H1 (cell line): ENCODE results near the gene CD46. TPM values are rescaled to one million over a fixed set of nuclear protein-coding genes. Genes with fewer than 3 reads are reported as not detected.

Experiments
- CTCF ChIA-PET: fragments of 300-600 bp; sonication (Branson Sonifier 250); formaldehyde crosslinking; loops from one replicate; lab custom pipeline; 2021; ENCODE audit not compliant: partially characterized antibody; lab: Charles Lee
- POLR2A ChIA-PET: fragments of 300-600 bp; sonication (Branson Sonifier 250); formaldehyde crosslinking; loops from one replicate; lab custom pipeline; 2021; ENCODE audit warnings: inconsistent platforms; ENCODE audit not compliant: partially characterized antibody; lab: Charles Lee
- DNase-seq, 2 experiments: peaks; one replicate each; pipeline versions ENCODE4 v3.0.0 to v3.0.0-alpha.2; 2010 to 2022; ENCODE audit warnings: low spot score in 2 of 2, low read depth in 1 of 2, mixed read lengths in 1 of 2
- FAIRE-seq: peaks from 2 replicates; lab custom pipeline; 2011; peaks lifted over from hg19 to GRCh38; lab: Jason Lieb, UNC
- H2AFZ ChIP-seq: 2 replicates; pipeline ENCODE4 v1.8.1; 2012; ENCODE audit warnings: low read length, inconsistent platforms
- H2AK5ac ChIP-seq: 2 replicates; pipeline ENCODE4 v1.6.1; 2013; ENCODE audit warnings: low read depth, low read length
- H2BK120ac ChIP-seq: replicated peaks from 2 replicates; pipeline ENCODE3; 2013; ENCODE audit warnings: low read depth, low read length, inconsistent platforms
- H2BK12ac ChIP-seq: 2 replicates; pipeline ENCODE4 v1.6.1; 2013; ENCODE audit warnings: low read depth, low read length
- H2BK15ac ChIP-seq: 2 replicates; pipeline ENCODE4 v1.6.1; 2013; ENCODE audit warnings: low read length
- H2BK20ac ChIP-seq: 2 replicates; pipeline ENCODE4 v1.6.1; 2013; ENCODE audit warnings: low read length
- H2BK5ac ChIP-seq: 2 replicates; pipeline ENCODE4 v1.6.1; 2013; ENCODE audit warnings: low read depth, low read length
- H3K14ac ChIP-seq: 2 replicates; pipeline ENCODE4 v1.6.1; 2013; ENCODE audit warnings: inconsistent platforms; ENCODE audit not compliant: insufficient read length
- H3K18ac ChIP-seq: 2 replicates; pipeline ENCODE4 v1.6.1; 2013; ENCODE audit warnings: low read length; ENCODE audit errors: extremely low read depth
- H3K23ac ChIP-seq: 2 replicates; pipeline ENCODE4 v1.6.1; 2013; ENCODE audit warnings: inconsistent platforms; ENCODE audit not compliant: insufficient read length
- H3K23me2 ChIP-seq: 2 replicates; pipeline ENCODE4 v1.6.1; 2013; ENCODE audit warnings: low read depth, low read length
- H3K27ac ChIP-seq: 2 replicates; pipeline ENCODE4 v1.6.1; 2011; ENCODE audit warnings: low read depth, low read length, inconsistent platforms
- H3K27me3 ChIP-seq, 4 experiments: replicated peaks in 1 of 4; 1 replicate in 1 of 4; 2 replicates in 3 of 4; pipeline versions ENCODE4 v1.6.1 to v1.8.1; 2011 to 2013; ENCODE audit warnings: low read length in 3 of 4, mild to moderate bottlenecking in 3 of 4, inconsistent platforms in 2 of 4, mixed read lengths in 2 of 4, moderate library complexity in 1 of 4; ENCODE audit not compliant: control insufficient read depth in 3 of 4, insufficient read depth in 3 of 4; ENCODE audit errors: extremely low read depth in 1 of 4
- H3K36me3 ChIP-seq, 4 experiments: 2 replicates each; pipeline versions ENCODE4 v1.6.1 to v1.8.1; 2011 to 2013; ENCODE audit warnings: mild to moderate bottlenecking in 4 of 4, low read length in 3 of 4, moderate library complexity in 2 of 4, control low read depth in 1 of 4, inconsistent platforms in 1 of 4; ENCODE audit not compliant: insufficient read depth in 4 of 4, control insufficient read depth in 2 of 4
- H3K4ac ChIP-seq: replicated peaks from 2 replicates; pipeline ENCODE3; 2013; ENCODE audit warnings: low read length, low read depth, mixed read lengths, inconsistent platforms; ENCODE audit not compliant: insufficient read length
- H3K4me1 ChIP-seq, 4 experiments: replicated peaks in 1 of 4; 1 replicate in 1 of 4; 2 replicates in 3 of 4; pipeline versions ENCODE4 v1.6.1 to v1.8.1; 2011 to 2013; ENCODE audit warnings: low read length in 3 of 4, inconsistent platforms in 2 of 4, mixed read lengths in 1 of 4; ENCODE audit not compliant: insufficient read depth in 4 of 4, control insufficient read depth in 3 of 4
- H3K4me2 ChIP-seq, 2 experiments: 2 replicates each; pipeline versions ENCODE4 v1.6.1 to v1.8.1; 2011 to 2013; ENCODE audit warnings: low read depth in 2 of 2, low read length in 2 of 2, control low read depth in 1 of 2, inconsistent platforms in 1 of 2, mild to moderate bottlenecking in 1 of 2; ENCODE audit not compliant: insufficient read depth in 1 of 2
- H3K4me3 ChIP-seq, 4 experiments: fragments of 200-600, 300-600 bp in 1 of 4; sonication (generic), shearing (Covaris generic), sonication (Bioruptor Twin) in 1 of 4; 2 replicates each; pipeline versions ENCODE4 v1.5.1 to v1.8.1; 2011 to 2016; ENCODE audit warnings: low read length in 4 of 4, low read depth in 3 of 4, control low read depth in 2 of 4, inconsistent platforms in 2 of 4, mild to moderate bottlenecking in 2 of 4, mixed read lengths in 1 of 4, moderate library complexity in 1 of 4; ENCODE audit not compliant: insufficient read depth in 2 of 4; ENCODE audit errors: extremely low read depth in 1 of 4
- H3K56ac ChIP-seq: replicated peaks from 2 replicates; pipeline ENCODE3; 2013; ENCODE audit warnings: low read depth, mild to moderate bottlenecking, mixed read lengths, low read length, inconsistent platforms; ENCODE audit not compliant: insufficient read length
- H3K79me1 ChIP-seq: 2 replicates; pipeline ENCODE4 v1.6.1; 2013; ENCODE audit warnings: low read depth, low read length, control low read depth
- H3K79me2 ChIP-seq, 2 experiments: 2 replicates each; pipeline versions ENCODE4 v1.6.1 to v1.8.1; 2012 to 2013; ENCODE audit warnings: low read length in 2 of 2, mild to moderate bottlenecking in 2 of 2, inconsistent platforms in 1 of 2; ENCODE audit not compliant: insufficient read depth in 2 of 2, control insufficient read depth in 1 of 2
- H3K9ac ChIP-seq, 4 experiments: replicated peaks in 1 of 4; 1 replicate in 1 of 4; 2 replicates in 3 of 4; pipeline versions ENCODE4 v1.6.1 to v1.8.1; 2011 to 2013; ENCODE audit warnings: low read depth in 3 of 4, low read length in 3 of 4, control low read depth in 2 of 4, mild to moderate bottlenecking in 2 of 4, moderate library complexity in 2 of 4, inconsistent platforms in 1 of 4; ENCODE audit errors: extremely low read depth in 1 of 4
- H3K9me3 ChIP-seq, 2 experiments: 2 replicates each; pipeline versions ENCODE4 v1.6.1 to v1.8.1; 2012 to 2013; ENCODE audit warnings: mild to moderate bottlenecking in 2 of 2, moderate library complexity in 2 of 2, control low read depth in 1 of 2, inconsistent platforms in 1 of 2, low read depth in 1 of 2, low read length in 1 of 2, mixed read lengths in 1 of 2; ENCODE audit not compliant: insufficient read depth in 2 of 2
- H4K20me1 ChIP-seq, 2 experiments: replicated peaks in 1 of 2; 2 replicates each; pipeline versions ENCODE3 to v1.8.1; 2011 to 2013; ENCODE audit warnings: inconsistent platforms in 2 of 2, low read length in 2 of 2, mild to moderate bottlenecking in 1 of 2; ENCODE audit not compliant: insufficient read depth in 2 of 2, control insufficient read depth in 1 of 2
- H4K5ac ChIP-seq: 2 replicates; pipeline ENCODE4 v1.6.1; 2013; ENCODE audit warnings: low read length, low read depth, mixed read lengths, inconsistent platforms; ENCODE audit not compliant: insufficient read length
- H4K8ac ChIP-seq: 2 replicates; pipeline ENCODE4 v1.8.0; 2013; ENCODE audit warnings: mild to moderate bottlenecking, moderate library complexity, low read length, inconsistent platforms; ENCODE audit not compliant: insufficient read depth; ENCODE audit errors: extremely low read depth
- H4K91ac ChIP-seq: replicated peaks from 2 replicates; pipeline ENCODE3; 2013; ENCODE audit warnings: low read length, mixed read lengths, inconsistent platforms; ENCODE audit not compliant: insufficient read length
- NANOG ChIP-seq: IDR thresholded peaks from 2 replicates; pipeline ENCODE4 v1.6.1; 2011; ENCODE audit warnings: low read length, low read depth, mild to moderate bottlenecking, inconsistent platforms; ENCODE audit not compliant: insufficient read depth, poor library complexity, severe bottlenecking
- WGBS, 2 experiments: shearing (Covaris generic) in 1 of 2; methylation state at CpG; one replicate each; pipeline versions ENCODE4 v1.1.6 to v1.1.7; 2013 to 2015; ENCODE audit warnings: low lambda C conversion rate in 2 of 2, mixed read lengths in 2 of 2, inconsistent platforms in 1 of 2, low coverage in 1 of 2, missing lambda C conversion rate in 1 of 2; ENCODE audit not compliant: insufficient replicate concordance in 2 of 2, insufficient coverage in 1 of 2, insufficient read length in 1 of 2; ENCODE audit errors: extremely low coverage in 1 of 2, missing lambda C conversion rate in 1 of 2; 5-methylcytosine and 5-hydroxymethylcytosine counted together
- polyA plus RNA-seq, 7 experiments: library from polyadenylated mRNA; depleted of rRNA in 3 of 7; stranded (reverse) in 5 of 7; unstranded in 2 of 7; fragments of >200 nt in 5 of 7; fragments of 200-250 nt in 2 of 7; gene quantifications; 1 replicate in 5 of 7; 2 replicates in 1 of 7; 4 replicates in 1 of 7; pipeline versions ENCODE4 v1.2.1 to v1.2.3, GENCODE V29; 2011 to 2013; ENCODE audit warnings: missing spikeins in 2 of 7, mixed read lengths in 2 of 7
- total RNA-seq: library from RNA; stranded (reverse); fragmentation: NEBNext Ultra II Directional; extraction: Animal tissue kit (Norgen Biotek cat#: 25700); gene quantifications from 2 replicates; pipeline ENCODE4 v1.2.1, GENCODE V29; 2021

The CD46 gene
- total and polyA plus RNA-seq, 2 of the 8 experiments (the other 6 are each of a cell fraction or from before 2014, with no cell fraction given) = 60.9 to 113 TPM

DNA sequence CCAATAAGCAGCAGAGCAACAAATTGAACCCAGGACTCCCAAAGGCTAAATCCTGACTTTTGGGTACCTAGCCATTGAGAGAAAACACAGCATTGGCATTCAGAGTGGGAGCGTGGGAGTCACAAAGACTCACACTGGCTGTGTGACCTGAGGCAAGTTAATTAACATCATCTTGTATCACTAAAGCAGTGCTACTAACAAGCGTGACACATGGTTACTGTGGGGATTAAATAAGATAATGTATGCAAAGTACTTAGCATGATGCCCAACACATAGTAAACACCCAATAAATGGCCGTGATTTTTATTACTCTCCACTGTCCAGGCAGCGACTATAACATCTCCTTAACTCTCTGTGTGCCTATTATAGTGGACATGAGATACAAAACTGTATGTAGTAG, 85.8 kb downstream of the CD46 start:
- 90% methylated on average over 4 of the region's 4 CpGs; no CpG with 5 or more reads in 1 of the 2 experiments for WGBS, 2 experiments
- Histone ChIP-seq H3K23ac (no peak overlapping the region), H2AK5ac (no peak overlapping the region), H4K5ac (no peak overlapping the region), H3K79me1 (no peaks in the 10 kb centered on the region), H3K18ac (no peak overlapping the region), H2BK120ac (no peak overlapping the region), H3K4me3 (no peak overlapping the region), H3K4me2 (no peak overlapping the region), H3K4ac (no peak overlapping the region), H2BK15ac (no peak overlapping the region), H4K20me1 (no peaks in the 10 kb centered on the region), H3K9me3 (no peaks in the 10 kb centered on the region), H3K14ac (no peak overlapping the region), H3K23me2 (no peaks in the 10 kb centered on the region), H3K56ac (no peak overlapping the region), H4K91ac (no peak overlapping the region), H3K27ac (no peak overlapping the region), H2BK20ac (no peak overlapping the region), H3K79me2 (no peaks in the 10 kb centered on the region), H3K36me3 (no peaks in the 10 kb centered on the region), H2BK5ac (no peak overlapping the region), H2AFZ (no peak overlapping the region), H3K27me3 (no peaks in the 10 kb centered on the region), H3K9ac (no peak overlapping the region), H2BK12ac (no peak overlapping the region), H4K8ac (no peak overlapping the region), H3K4me1 (peaks cover 0 to 3% (median 1%) of the 10 kb centered on the region in 4 experiments; a peak in 3 of 7 replicates)
- ChIA-PET CTCF (interaction anchor here (0.8 to 7.3 kb wide), 9 partner anchors 8 to 48 kb away, joined by 3 to 56 read pairs (median 12); no protein-coding TSS in a partner anchor), POLR2A (no interaction called here)
- FAIRE-seq (no peak), DNase-seq (no peak)
- no peak for TF ChIP-seq NANOG
